Bronchial epithelial cell (primary cell): ENCODE data around the gene CILP. TPM values are rescaled to one million over a fixed set of nuclear protein-coding genes. Genes with fewer than 3 reads are reported as not detected.
"Not testable (repeated sequence)": the region's sequence is repeated elsewhere in the genome, so short reads cannot be mapped to it uniquely, and the experiment has no call there.

Experiments used
- DNase-seq: peaks from one replicate; pipeline ENCODE4 v3.0.0-alpha.2; 2010; ENCODE audit warnings: low read depth
- FAIRE-seq: peaks from 2 replicates; lab custom pipeline; 2011; peaks lifted over from hg19 to GRCh38; lab: Jason Lieb, UNC
- H3K27me3 ChIP-seq: 2 replicates; pipeline ENCODE4 v1.5.1; 2011; ENCODE audit warnings: low read length; ENCODE audit not compliant: control insufficient read depth, insufficient read depth
- H3K36me3 ChIP-seq: 2 replicates; pipeline ENCODE4 v1.5.1; 2011; ENCODE audit warnings: low read length; ENCODE audit not compliant: control insufficient read depth, insufficient read depth
- H3K4me3 ChIP-seq: 2 replicates; pipeline ENCODE4 v1.5.1; 2011; ENCODE audit warnings: mild to moderate bottlenecking, low read depth, low read length, control low read depth
- CTCF ChIP-seq: IDR thresholded peaks from 2 replicates; pipeline ENCODE4 v1.5.1; 2011; ENCODE audit warnings: mild to moderate bottlenecking, moderate library complexity, low read length, control low read depth, inconsistent platforms; ENCODE audit not compliant: insufficient read depth, severe bottlenecking
- total RNA-seq: library from RNA; depleted of rRNA; stranded (reverse); fragments of >200 nt; gene quantifications from 2 replicates; pipeline ENCODE4 v1.2.1, GENCODE V29; 2014

CILP gene
- total RNA-seq, 1 donor from 2014 or later, result under 0.01 TPM

- peak; percentile 86 for DNase-seq
- TF ChIP-seq CTCF, result no peak
- FAIRE-seq, result no peak
- no peaks in the 10 kb centered on the region for H3K36me3 ChIP-seq
- H3K27me3 ChIP-seq, result no peaks in the 10 kb centered on the region
- peak within 1 kb of the TSS; percentile 93 for H3K4me3 ChIP-seq
These were observed 26.2 kb downstream of the CILP start, which contains the start of gene CLPX for GRCh38 chr15:65184868-65185717. CLPX (minus strand) TSS chr15:65185342; CDS start chr15:65185153, 189 bp downstream.

DNA sequence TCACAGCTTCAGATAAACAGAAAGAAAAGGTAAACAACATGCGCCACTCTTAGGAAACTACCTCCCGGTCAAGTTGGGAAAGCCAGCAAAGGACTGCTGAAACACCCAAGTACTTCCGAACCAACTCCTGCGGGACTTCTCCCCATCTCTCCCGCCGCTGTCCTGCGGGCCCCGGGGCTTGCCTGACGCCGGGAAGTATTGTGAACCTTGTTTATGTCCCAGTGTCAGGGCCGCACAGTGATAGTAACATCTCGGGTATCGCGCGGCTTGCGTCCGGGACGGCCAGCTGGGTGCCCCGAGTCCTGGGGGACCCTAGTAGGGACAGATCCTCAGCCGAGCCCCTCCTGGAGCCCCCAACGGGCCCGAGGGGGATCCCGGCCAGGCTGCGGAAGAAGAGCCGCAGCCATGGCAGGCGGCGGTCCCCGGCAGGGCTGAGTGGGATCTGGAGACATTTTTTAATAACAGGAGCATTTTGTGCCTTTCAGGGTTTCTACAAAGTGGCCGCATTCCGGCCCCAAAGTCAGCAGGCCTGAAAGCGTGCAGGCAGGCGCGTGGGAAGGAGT lies 26.9 kb downstream of the CILP start:
- peak overlapping the region; percentile 93 for H3K4me3 ChIP-seq
- no peak for TF ChIP-seq CTCF
- DNase-seq, result peak; percentile 46
- H3K36me3 ChIP-seq, result no peaks in the 10 kb centered on the region
- no peaks in the 10 kb centered on the region for H3K27me3 ChIP-seq
- no peak for FAIRE-seq

DNA sequence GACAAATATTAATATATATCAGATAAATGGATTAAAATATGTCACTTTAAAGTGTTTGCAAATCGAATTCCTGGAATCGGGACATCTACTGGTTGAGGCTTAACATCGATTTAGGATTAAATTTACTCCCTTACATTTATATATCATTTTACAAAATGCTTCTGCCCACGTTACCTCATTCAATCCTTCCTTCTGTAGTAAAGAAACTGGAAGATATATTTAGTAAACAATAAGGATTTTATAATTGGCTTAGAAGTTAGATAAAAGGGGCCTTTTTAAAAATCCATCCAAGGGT lies 27.5 kb downstream of the CILP start:
- H3K4me3 ChIP-seq, result peak overlapping the region; percentile 93
- H3K27me3 ChIP-seq, result no peaks in the 10 kb centered on the region
- no peak for TF ChIP-seq CTCF
- DNase-seq (peak; percentile 2), FAIRE-seq (no peak)
- peaks cover under 1% of the 10 kb centered on the region for H3K36me3 ChIP-seq

DNA sequence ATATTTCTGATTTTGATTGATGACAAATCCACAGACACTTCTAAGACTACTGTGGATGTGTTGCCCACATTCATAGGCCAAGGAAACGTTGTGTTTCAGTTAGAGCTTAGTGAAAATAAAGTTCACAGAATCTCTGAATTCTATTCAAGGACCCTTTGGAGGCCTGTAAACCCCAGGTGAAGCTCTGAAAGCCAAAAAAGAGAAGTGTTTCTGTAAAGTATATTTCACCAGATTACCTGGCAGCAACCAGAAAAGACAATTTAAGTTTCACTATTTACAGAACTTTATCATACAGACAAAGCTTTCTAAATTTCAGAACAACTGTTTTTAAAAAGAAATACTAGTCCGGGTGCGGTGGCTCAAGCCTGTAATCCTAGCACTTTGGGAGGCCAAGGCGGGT lies 28.7 kb downstream of the CILP start:
- Histone ChIP-seq H3K36me3 (peaks cover 1% of the 10 kb centered on the region), H3K27me3 (no peaks in the 10 kb centered on the region), H3K4me3 (no peak overlapping the region)
- no peak for DNase-seq
- FAIRE-seq, result no peak
- TF ChIP-seq CTCF, result no peak

GRCh38 chr15:65181582-65182353 lies 29.5 kb downstream of the CILP start:
- not testable (repeated sequence) for FAIRE-seq, H3K4me3 ChIP-seq, H3K36me3 ChIP-seq, DNase-seq, H3K27me3 ChIP-seq

DNA sequence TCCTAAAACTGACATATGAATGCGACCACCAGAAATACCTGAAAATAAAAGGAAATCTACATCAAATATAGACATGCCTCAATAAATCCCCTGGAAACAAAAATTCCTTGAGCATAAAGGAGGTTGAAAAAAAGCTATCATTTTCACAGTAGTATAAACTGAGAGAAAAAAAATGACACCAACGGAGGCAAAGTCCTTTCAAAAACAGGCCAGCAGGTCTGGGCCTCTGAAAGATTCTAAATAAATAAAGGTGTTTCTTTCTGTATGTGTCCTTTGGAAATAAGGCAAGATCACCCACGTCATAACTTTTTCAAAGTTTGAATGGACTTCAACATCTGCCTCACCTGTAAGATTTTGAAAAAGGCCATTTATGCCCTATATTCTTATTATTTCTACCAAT lies 31.1 kb downstream of the CILP start:
- Histone ChIP-seq H3K27me3 (no peaks in the 10 kb centered on the region), H3K4me3 (no peak overlapping the region), H3K36me3 (peaks cover 4% of the 10 kb centered on the region)
- TF ChIP-seq CTCF, result no peak
- no peak for FAIRE-seq
- no peak for DNase-seq
